ENCODE data around the gene FAM3D.

- no peak for TF ChIP-seq CTCF (IDR thresholded peaks at IDR 0.05; ENCODE audit: low read depth, low read length, poor library complexity, severe bottlenecking)
- TF ChIP-seq EZH2phosphoT487 (IDR thresholded peaks at IDR 0.05; ENCODE audit: borderline replicate concordance, low read length) = no peak
Measured at GRCh38 chr3:58665405-58665804, 1.2 kb downstream of the FAM3D start.

All from DOHH2 (cell line).